GM19328 (cell line): Measurements from ENCODE around the gene LRPAP1.
"Not testable (repeated sequence)": the region's sequence is repeated elsewhere in the genome, so short reads cannot be mapped to it uniquely, and the experiment has no call there.

Experiments used
- ATAC-seq: cut with Tn5 transposase; IDR thresholded peaks from one replicate; pipeline ENCODE4 v1.9.1; 2021; ENCODE audit warnings: mild to moderate bottlenecking, moderate library complexity; ENCODE audit not compliant: unreplicated experiment

Gene LRPAP1

DNA sequence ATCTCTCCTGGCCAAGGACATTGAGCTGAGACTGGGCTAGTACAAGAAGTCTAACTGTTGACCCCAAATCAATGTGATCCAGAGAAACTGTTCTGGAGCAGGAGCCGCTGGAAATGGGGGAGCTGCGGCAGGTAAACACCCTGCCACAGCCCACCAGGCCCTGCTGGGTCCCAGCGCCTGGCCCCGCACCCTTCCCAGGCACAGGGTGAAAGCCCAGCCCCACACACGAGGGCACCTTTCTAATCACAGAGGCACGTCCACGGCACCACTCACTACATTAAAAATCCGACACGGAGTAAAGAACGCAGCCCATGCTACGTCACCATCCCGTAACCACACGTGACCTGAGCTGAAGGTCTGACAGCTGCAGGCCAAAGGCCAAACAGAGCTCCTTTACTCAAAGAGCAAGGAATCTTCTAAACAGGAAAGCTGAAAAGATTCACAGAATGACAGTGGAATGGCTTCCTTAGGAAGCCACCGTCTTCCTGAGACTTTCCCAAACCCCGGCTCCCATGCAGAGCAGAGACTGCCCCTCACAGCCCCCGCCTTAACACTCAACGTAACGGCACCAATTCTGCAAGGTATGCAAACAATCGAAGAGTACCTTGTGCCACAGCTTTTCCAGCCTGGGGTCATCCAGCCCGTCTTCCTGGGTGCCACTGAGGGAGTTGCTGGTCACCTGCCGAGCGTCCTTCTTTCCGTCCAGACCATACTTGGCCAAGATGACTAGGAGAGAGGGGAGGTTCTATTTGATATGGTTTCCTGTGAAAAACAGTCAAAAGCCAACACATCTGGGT, 12.6 kb downstream of the LRPAP1 start:
- no peak for ATAC-seq

DNA sequence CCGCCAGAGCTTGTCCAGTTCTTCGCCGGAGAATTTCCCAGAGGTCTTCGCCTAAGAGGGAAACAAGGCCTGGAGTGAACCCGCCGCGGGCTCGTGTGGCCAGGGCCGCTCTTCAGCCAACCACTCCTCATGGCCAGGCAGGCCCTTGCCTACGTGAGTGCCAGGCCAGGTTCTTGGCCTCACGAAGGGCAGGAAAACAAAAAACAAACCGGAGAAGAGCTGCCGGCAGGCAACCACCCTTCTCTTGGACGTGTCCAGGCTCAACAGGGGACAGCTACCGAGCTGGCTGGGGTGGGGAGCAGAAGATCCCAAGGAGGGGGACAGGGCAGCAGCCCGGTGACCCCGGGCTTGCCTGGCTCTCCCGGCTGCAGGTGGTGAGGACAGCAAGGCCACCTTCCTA, 13.3 kb downstream of the LRPAP1 start:
- ATAC-seq, result no peak

DNA sequence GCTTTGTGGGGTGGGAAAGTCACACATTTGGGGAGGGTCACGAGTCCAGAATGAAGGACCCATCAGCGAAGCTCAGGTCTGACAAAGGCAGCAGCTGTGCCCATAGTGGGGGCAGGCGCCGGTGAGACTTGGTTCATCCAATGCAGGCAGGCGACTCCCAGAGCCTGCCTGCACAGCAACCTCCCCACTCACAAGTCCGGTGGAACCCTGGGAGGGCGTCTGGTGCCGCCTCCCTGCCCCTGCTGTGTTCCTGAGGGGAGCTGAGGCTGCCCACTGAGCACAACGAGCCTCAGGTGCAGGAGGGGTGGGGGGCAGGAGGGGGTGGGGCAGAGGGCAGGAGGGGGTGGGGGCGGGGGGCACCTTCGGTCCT, 13.7 kb downstream of the LRPAP1 start:
- no peak for ATAC-seq

DNA sequence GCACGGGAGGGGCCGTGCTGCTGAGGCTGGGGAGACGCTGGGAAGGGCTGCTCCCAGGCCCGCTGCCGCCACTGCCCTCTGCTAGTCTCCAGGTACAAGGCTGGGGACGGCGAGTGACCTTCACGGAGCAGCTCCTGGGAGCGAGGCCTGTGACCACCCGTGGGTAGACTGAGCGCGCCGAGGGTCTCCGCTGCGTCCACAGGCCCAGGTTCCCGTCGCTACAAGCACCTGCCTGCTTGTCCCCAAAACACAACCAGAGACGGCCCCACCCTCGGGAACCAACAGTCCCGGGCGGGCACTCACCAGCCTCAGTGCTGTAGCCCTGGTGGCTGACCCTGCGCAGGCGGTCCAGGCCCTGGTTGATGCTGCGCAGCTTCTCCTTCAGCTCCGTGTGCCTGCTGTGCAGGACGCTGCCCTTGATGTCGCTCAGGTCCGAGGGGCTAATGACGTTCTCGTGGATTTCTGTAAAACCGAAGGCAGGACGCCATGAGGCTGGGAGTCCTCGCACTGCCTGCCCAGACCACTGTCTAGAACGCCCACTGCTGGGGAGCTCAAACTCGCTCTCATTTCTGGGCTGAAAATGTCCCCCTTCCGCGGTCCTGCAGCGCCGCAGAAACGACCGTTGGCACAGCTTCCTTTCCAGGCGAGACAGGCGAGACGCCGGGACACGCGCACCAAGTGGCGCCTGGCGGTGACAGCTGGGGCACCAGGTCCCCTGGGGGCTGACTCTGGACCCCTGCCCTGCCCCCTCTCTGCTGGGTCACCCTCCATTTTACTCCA, 14.3 kb downstream of the LRPAP1 start:
- no peak for ATAC-seq

DNA sequence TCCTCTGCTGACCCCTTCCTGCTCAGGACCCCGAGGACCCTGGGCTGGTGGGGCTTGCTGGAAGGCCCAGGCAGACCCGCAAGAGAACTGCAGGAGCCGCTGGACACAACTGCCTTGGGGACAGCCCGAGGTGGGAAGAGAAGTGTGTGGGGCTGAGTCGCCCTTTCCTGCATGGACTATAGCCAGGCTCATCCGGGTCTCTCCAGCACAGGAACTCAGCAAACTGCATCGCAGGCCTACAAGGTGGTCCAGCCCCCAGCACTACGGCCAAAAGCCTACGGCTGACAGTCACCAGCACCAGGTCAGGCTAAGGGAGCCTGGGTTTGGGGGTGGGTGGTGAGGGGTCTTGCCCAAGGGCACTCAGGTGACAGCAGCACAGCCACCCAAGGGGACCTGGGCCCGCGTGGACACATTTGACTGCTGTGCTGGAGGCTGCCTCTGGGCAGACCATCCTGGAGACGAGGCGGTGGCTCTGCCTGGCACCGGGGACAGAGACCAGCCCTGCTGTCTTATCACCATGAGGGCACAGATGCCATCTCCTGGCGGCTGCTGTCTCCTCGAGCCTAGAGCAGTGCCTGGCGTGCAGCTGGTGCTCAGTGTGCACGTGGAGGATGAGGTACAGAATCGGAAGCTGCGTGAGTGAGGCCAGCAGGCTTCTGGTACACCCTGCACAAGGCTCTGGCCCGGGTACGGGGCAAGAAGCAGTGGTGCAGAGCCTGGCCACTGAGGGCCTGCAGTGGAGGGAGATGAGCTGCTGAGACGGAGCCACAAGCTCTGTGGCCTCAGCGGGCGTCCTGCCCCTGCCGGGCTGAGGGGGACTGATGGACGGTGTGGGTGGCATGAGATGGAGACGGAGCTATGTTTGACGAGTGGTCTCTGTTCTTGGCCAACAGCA, 15.1 kb downstream of the LRPAP1 start:
- ATAC-seq, result no peak

DNA sequence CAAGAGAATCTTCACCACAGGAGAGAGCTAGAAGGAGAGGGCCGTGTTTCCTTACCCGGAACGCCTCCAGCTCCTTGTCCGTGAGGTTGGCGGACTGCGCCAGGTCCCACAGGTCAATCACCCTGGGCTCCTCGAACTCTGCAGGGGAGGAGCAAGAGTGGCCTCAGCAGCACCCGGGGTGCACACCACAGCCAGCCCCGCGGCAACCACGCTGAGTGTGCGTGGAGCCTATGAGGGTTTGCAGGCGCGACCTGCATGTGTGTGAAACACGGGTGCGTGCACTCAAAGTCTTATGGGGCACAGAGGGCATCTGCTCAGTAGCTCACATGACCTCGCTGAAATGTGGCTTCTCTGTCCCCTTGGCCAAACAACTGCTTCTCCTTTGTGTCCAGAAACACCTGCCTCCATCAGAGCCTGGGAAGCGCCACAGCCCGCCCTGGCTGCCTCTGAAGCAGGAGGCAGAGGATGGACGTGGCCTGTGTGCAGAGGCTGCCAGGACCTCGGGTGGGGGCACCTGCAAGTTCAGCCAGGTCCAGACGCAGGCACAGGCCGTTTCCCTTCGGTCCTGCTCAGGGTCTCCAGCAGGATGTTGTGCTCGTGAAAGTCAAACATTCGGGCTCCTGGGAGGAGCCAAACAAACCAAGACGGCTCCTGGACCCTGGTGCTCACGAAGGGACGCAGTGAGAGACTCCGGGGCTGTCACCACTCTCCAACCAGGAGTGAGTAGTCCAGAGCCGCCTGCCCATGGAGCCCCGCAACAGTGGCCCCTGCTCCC, 16.0 kb downstream of the LRPAP1 start:
- no peak for ATAC-seq

DNA sequence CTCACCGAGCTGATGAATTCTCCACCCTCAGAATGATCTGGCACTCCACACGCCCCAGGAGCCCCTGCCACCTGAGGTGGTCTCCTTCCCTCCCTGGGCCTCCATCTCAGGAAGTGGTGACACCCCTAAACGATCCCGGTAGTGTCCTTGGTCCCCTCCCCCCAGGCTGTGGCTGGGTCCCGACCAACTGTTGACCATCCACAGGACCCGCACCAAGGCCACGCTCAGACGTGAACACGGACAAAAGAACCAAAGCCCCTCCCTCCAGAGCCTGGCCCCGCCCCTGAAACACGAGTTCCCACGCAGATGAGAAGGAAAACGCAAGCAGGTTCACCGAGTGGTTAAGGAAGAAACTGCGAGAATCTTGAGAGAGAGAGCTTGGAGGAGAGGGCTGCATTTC, 16.6 kb downstream of the LRPAP1 start:
- ATAC-seq, result no peak

DNA sequence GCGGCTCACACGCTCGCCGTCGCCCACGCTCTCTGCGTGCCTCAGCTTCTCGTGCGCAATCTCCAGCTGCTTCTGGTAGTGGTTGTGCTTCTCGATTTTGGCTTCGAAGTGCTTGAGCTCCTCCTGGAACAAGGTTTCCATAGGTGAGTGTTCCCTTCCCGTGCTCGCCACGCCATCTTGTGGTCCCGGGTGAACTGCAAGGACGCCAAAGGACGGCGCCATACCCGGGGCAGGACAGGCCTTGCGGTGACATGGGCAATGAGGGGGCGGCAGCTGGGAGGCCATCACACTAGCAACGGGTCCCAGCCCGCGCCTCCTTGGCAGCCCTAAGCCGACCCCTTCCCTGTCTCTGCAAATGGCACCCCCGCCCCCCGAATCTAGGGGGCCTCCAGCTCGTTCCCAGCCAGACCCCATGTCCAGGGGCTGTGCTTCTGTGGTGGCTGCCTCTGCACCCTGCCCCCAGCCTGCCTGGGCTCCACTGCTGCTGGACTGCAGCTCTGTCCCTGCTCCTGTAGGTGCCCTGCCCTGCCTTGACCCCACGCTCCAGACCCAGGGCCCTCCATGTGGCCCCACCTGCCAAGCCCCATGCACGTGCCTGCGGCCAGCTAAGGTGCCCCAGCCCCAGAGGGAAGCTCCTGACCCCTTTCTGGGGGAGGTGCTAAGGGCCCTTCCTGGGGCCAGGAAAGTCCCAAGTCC, 17.3 kb downstream of the LRPAP1 start:
- ATAC-seq, result no peak

DNA sequence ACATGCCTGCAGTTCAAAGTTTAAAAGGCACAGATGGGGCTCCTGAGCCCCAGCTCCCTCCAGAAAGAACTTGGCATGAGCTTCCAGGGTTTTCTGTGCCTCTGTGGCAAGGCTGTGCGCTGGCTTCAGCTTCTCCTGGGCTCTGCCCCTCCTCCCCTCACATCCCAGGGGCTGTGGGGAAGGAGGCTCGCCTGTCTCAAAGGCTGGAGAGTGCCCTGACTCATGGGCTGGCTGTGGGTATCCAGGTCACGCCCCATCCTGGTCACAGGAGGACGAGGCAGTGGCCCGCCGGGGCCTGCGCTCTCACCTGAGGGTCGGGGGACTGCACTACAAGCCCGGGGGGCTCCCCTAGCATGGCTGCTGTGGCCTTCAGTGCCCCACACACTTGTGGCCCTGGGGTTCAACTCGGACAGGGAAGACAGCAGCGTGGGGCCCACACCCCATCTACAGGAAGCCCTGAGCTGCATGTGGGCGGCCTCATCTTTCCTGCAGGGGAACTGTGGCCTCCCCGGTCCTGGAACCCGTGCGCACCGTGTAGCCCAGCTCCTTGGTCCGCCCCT, 17.9 kb downstream of the LRPAP1 start:
- no peak for ATAC-seq

DNA sequence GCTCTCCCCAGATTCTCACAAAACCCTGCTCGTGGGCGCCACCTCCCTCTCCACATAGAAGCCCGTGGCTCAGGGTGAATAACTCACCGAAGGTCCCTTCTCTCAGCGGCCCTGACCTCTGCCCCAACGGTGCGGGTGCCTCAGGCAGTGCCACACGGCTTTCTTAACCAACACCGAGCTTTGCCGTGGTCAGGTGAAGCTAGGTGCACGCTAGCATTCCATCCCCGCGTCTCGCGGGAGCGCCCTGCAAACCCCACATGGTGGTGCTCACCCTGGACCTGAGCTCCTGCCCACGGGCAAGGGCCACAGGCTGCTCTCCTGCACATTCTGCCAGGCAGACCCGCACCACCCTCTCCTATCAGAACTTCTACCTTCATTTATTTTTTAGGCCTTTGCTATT, 18.4 kb downstream of the LRPAP1 start:
- no peak for ATAC-seq

DNA sequence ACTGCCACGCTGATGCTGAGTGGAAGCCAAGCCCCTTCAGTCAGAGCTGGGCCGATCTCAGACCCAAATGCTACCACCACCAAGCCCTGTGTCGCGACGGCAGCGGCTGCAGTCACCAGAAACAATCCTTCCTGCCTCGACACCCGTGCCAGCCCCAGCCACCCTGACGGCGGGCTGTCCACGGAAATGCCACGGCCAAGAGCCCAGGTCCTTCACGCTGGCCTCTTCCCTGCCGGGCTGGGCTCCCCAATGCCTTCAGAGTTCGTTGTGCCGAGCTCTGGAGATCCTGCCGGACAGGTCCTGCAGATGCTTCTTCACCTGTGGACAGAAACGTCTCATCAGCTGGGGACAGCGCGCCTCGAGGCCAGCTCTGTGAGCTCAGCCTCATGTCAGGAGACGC, 19.5 kb downstream of the LRPAP1 start:
- no peak for ATAC-seq

DNA sequence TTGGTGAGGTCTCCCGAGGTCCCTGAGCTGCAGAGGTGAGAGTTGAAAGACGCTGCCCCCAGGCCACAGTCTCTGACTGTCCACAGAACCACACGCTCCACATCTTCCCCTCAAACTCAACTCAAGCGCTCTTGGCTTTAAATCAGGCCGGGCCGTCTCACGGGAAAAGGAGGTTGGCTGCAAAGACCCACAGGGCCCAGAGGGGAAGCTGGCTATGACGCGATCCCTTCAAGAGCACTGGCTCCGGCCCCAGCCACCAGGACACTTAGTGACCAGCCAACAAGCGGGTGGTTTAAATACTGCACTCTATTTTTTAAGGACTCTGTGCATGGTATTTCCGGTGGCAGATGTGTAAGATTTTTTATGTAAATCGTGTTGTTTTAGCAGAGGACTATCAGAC, 19.9 kb downstream of the LRPAP1 start:
- no peak for ATAC-seq

DNA sequence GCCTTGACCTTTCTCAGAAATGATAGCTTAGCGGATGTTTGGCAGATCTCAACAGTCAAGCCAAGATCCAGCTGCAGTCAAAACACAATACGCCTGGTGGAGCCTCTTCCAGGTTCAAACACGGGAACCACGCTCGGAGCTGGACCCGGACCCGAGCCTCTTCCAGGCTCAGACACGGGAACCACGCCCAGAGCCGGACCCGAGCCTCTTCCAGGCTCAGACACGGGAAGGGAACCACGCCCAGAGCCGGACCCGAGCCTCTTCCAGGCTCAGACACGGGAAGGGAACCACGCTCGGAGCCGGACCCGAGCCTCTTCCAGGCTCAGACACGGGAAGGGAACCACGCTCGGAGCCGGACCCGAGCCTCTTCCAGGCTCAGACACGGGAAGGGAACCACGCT, 20.6 kb downstream of the LRPAP1 start:
- not testable (repeated sequence) for ATAC-seq

DNA sequence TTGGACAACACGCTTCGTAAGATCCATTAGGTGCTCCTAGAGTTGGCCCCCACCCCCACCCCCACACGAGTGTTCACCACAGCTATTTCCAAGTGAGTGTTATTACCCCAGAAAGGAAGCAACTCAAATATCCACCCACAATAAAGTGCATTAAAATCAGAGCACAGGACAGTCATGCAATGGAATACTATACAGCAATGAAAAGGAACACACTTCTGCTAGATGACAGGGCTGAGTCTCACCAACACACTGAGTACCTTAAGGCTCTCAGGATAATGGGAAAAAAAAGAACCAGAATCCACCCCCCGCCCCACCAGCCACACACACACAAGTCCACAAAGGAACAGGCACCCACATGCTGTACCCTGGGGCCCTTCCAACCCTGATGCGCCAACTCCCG, 21.0 kb downstream of the LRPAP1 start:
- no peak for ATAC-seq

DNA sequence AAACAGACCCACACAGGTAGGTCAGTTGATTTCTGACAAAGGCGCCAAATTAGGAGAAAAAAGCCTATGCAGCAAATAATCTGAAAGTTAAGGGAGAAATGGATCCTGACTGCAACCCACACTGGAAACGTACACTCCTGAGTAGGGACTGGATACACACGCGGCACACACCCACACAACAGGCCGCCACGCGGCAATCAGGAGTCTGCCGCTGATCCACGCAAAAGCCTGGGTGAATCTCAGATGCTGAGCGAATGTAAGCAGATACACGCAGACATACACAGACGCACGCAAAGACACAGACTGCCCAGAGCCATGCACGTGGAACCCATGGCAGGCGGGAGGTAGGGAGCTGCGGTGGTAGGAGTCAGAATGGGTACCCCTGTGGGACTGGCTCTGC, 21.7 kb downstream of the LRPAP1 start:
- ATAC-seq, result no peak

DNA sequence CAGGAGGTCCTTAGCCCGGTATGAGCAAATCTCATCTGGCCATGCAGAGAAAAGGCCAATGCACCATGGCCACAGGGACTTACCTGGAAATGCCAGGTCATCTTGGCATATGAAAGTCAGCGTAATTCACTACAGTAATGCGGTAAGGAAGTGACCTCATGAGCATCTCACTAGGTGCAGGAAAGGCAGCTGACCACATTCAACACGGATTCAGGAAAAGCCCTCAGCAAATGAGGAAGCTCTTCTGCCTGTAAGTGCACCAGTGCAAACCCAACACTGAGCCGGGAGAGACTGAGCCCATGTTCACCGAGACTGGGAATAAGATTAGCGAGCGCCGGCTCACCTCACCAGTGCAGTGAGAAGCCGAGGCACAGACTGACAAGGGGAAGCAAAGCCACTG, 23.7 kb downstream of the LRPAP1 start:
- no peak for ATAC-seq

DNA sequence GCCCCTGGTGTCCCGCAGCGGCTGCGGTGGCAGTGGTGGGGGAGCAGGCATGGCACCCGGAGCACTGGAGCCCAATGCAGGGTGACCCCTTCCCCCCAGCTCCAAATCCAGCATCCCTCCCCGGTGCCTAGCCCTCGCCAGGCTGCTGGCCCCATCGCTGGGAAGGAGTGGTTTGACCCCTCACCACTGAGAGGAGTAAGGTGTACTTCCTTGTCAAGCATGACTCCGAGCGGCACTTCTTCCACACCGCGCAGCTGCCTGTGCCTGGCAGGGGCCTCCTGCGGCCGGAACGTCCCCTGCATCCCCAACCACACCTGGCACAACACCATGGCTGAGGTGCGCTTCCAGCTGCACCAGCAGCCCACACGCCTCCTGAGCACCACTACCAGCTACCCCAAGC, 27.0 kb downstream of the LRPAP1 start:
- ATAC-seq, result no peak

DNA sequence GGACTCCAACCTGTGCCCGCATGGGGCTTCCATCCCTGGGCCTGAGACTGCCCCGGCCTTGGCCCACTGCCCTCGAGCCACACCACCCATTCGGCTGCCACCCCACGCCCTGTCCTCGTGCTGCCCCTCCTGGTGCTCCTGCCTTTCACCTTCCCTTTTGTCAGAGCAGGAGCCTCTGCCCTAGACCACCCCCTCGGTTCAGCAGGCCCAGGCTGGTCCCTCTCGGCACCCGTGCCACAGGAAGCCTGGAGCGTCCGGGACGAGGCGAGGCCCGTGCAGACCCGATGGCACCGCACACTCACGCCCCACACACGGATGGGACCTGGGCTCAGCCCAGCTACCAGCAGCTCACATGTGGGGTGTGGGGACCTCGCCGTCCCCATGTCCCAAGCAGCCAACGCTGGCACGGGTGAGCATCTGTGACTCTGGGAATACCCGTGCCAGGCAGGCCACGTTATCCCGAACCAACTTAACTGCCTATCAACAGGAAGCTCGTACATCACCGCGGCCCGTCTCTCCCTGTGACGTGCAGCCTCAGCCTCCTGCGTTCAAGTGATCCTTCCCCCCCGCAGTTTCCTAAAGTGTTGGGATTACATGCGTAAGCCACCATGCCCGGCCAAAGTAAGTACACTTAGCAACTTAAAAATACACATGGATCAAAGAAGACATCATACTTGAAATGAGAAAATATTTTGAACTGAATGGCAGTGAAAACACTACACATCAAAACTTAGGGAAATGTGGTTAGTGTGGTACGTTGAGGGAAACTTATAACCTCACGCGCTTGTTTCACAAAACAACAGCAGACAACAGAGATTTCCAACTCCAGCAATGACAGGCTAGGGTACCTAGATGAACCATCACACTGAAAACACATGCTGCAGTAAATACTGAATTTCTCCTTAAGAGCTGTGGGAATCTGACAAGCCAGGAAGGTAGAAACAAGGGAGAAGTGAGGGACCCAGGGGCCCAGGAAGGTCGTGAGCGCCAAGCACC, 29.0 kb downstream of the LRPAP1 start:
- ATAC-seq, result no peak
